ENCODE measurements around the gene SHISA3. TPM values are rescaled to one million over a fixed set of nuclear protein-coding genes. Genes with fewer than 3 reads are reported as not detected.
"Not testable (repeated sequence)": the region's sequence is repeated elsewhere in the genome, so short reads cannot be mapped to it uniquely, and the experiment has no call there.

SHISA3 gene
- 0.28 TPM for total RNA-seq

DNA sequence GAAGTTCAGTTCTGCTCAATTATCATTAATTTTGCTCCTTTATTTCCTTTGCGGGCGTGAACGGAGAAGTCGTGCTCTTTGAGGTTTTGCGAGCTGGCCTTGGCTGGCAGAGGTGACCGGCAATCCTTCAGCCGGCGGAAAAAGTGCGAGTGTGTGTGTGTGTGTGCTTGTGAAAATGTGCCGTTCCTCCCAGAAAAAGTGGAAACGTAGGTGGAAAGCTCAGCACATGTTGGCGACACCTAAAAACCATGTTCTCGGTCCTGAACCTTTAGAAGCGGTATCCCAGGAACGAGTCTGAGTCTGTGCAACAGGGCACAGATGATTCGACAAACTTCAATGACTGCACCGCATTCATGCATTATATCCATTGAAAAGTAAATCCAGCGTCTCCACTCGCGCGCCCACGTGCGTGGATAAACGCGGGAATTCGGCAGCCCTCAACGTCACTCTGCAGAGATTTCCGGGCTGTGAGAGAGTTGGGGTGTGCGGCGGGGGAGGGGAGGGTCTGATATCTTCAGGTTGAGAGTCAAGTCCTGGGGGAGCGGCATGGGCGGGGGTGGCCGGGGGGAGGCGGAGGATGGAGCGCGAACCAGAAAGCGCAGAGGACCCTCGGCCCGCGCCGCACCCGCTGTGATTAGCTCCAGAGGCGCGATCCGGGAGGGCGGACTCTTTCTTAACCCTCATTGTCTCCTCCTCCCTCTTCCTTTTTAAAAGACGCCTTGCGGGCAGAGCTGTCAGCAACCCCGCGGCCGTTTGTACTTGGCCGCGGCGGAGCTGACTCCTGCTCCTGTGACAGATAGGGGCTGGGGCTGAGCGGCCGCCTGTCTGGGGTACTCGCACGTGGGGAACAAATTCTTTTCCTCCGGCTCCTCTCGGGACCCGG lies at the start of gene SHISA3:
Gene SHISA3, plus strand, starts transcription at position 737 of the 883 bp plus-strand sequence. CDS start 569 bp downstream, outside the sequence.
- DNase-seq (ENCODE audit: low spot score), result no peak
- ATAC-seq, result peak; percentile 23

DNA sequence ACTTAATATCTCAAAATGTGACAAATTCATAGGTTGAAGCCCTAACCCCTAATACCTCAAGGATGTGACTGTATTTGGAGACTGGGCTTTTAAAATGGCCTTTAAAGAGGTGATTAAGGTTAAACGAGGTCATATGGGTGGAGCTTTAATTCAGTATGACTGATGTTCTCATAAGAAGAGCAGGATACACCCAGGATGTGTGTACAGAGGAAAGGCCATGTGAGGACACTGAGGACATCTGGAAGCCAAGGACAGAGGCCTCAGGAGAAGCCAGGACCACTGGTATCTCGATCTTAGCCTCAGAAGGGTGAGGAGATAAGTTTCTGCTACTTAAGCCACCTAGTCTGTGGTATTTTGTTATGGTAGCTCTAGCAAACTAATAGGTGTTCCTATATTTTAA lies 49.0 kb upstream of the SHISA3 start:
- DNase-seq (ENCODE audit: low spot score), result no peak
- no peak for ATAC-seq

- no peak for ATAC-seq
- no peak for DNase-seq (ENCODE audit: low spot score)
Measured at GRCh38 chr4:42348692-42349091, 48.6 kb upstream of the SHISA3 start.

DNA sequence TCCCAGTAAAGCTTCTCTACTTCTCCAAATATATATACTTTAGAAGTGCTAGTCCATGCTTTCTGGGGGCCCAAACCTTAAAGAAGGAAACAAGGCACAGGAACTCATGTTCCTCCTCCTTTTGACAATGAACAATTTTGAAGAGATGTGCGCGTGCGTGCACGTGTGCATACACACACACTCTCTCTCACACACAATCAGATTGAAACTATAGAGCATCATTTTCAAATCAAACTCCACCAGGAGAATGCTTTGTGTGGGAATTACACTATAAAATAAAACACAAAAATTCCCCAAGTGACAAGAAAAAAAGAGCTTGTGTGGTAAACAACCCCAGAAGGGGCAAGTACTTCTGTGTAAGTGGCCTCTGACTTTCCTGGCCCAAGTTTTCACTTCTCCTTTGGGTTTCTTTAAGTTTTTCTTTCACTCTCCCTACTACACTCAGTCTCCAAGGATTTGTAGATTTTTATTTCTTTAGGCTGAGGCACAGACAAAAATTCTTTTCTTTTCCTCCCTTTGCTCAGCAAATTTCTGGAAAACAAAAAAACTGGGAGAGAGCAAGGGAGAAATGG lies 46.6 kb upstream of the SHISA3 start:
- no peak for ATAC-seq
- DNase-seq (ENCODE audit: low spot score), result no peak

- no peak for DNase-seq (ENCODE audit: low spot score)
- no peak for ATAC-seq
Measured at GRCh38 chr4:42352049-42352448, 45.2 kb upstream of the SHISA3 start.

DNA sequence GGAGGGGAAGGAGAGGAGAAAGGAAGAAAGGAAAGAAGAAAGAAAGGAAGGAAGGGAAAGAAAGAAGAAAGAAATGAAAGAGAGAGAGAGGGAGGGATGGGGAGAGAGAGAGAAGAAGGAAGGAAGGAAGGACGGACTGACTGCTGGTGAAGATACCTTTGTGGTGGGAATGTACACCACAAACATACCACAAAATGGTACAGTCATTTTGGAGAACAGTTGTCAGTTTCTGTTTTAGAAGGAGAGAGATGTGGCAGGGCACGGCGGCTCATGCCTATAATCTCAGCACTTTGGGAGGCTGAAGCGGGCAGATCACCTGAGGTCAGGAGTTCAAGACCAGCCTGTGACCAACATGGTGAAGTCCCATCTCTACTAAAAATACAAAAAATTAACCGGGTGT lies 40.0 kb upstream of the SHISA3 start:
- ATAC-seq (no peak), DNase-seq (ENCODE audit: low spot score) (no peak)

GRCh38 chr4:42359711-42360110 lies 37.6 kb upstream of the SHISA3 start:
- no peak for DNase-seq (ENCODE audit: low spot score)

DNA sequence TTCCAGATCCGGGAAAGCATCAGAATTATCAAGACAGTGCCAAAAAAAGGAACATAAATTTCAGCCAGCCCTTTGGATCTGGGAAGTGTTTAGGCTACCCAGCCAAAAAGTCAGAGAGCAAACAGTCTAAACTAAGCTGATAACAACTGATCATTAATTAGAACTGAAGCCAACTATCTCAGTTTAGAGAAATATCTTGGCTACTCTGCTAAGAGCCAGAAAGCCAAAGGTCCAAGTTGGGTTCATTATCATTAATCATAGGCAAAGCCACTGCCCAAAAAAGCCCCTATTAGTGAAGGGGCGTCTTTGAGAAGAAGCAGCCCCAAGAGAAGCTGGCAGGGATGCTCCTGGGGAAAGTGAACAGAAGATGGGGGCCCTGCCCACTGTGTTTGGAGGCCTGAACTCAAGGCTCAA lies 37.0 kb upstream of the SHISA3 start:
- ATAC-seq, result no peak
- no peak for DNase-seq (ENCODE audit: low spot score)

More at GRCh38 chr4:42359711-42360110, 37.6 kb upstream of the SHISA3 start:
- ATAC-seq, result peak; percentile 45

DNA sequence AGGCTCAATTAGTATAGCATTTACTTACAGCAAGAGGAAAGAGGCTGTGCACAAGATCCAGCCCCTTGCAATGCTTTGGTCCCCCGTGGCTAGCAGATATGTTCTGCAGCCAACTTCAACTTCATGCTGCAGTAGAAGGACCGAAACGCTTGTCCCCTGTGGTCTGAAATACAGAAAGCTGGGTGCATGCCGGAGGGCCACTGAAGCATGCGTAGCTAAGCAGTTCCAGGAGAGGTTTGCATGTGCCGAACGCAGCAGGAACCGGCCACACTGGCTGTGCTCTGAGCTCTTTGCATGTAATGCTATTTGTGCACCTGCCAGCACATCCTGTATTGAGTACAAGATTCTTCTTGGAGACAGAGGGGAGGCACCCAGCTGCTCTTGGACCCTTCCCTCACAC lies 35.8 kb upstream of the SHISA3 start:
- no peak for DNase-seq (ENCODE audit: low spot score)
- ATAC-seq, result no peak

GRCh38 chr4:42362591-42362990 lies 34.7 kb upstream of the SHISA3 start:
- DNase-seq (ENCODE audit: low spot score) (no peak), ATAC-seq (no peak)

DNA sequence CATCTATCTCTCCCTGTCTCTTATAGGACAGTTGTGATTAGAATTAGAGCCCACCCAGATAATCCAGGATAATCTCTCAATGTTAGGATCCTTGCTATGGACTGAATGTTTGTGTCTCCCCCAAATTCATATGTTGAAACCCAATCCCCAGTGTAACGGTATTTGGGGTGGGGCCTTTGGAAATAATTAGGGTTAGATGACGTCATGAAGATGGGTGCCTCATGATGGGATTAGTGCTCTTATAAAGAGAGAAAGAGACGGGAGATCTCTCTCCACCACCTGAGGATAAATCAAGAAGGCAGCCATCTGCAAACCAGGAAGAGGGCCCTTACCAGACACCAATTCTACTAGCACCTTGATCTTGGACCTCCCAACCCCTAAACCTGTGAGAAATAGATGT lies 33.7 kb upstream of the SHISA3 start:
- DNase-seq (ENCODE audit: low spot score), result no peak
- no peak for ATAC-seq

DNA sequence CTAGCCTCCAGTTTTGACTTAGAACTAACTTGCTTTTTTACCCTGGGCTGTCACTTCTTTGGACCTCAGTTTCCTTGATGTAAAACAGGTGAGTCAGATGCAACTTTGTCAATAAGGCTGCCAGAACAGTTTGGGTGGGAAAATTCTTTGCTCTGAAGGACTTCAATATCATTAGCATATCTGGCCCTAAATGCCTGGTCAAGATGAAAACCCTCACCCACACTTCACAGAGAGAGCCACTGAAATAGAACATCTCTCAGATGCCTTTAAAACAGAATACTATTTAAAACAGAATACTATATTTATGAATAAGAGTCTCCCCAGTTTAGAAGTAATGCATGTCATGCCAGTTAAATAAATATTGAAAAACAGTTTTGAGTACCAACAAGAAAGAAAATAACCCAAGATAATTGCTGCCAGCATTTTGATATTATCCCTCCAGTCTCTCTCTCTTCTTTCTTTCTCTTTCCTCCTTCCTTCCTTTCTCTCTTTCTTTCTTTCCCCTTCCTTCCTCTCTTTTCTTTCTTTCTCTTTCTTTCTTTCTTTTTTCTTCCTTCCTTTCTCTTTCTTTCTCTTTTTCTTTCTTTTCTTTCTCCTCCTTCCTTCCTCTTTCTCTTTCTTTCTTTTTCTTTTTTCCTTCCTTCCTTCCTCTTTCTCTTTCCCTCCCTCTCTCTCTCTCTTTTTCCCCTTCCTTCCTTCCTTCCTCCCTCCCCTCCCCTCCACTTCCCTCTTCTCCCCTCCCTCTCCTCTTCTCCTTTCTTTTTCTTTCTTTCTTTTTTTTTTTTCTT lies 32.8 kb upstream of the SHISA3 start:
- DNase-seq (ENCODE audit: low spot score), result no peak
- no peak for ATAC-seq

DNA sequence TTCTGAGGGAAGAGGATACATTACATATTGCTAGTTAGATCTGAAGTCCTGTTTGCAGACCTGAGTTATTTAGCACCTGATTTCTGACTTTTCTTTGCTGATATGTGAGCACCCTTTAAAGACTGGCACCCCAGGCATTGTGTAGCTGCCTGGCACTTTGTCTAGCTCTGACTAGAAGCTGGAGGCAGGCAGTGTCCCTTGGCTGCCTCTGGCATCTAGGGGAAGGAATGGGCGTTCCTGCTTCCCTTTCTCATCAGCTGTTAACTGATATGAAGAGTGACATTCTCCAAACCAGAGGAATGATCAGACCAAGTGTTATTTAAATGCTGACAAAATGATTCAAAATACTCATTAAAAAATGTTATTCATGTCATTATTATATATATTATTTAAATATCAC lies 30.3 kb upstream of the SHISA3 start:
- no peak for ATAC-seq
- no peak for DNase-seq (ENCODE audit: low spot score)

DNA sequence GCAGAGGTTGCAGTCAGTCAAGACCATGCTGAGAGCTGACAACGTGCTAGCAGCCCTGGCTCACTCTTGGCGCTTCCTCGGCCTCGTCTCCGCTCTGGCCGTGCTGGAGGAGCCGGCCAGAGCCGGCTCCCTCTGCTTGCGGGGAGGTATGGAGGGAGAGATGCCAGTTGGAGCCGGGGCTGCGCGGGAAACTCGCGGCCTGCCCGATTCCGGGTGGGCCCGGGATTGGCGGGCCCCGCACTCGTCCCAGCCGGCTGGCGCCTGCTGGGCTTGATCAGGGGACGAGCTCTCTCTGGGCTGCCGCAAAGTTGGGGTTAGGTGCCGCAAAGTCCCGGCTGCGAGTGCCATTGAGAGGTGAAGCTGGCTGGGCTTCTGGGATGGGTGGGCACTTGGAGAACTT lies 27.8 kb upstream of the SHISA3 start:
- no peak for DNase-seq (ENCODE audit: low spot score)
- no peak for ATAC-seq

DNA sequence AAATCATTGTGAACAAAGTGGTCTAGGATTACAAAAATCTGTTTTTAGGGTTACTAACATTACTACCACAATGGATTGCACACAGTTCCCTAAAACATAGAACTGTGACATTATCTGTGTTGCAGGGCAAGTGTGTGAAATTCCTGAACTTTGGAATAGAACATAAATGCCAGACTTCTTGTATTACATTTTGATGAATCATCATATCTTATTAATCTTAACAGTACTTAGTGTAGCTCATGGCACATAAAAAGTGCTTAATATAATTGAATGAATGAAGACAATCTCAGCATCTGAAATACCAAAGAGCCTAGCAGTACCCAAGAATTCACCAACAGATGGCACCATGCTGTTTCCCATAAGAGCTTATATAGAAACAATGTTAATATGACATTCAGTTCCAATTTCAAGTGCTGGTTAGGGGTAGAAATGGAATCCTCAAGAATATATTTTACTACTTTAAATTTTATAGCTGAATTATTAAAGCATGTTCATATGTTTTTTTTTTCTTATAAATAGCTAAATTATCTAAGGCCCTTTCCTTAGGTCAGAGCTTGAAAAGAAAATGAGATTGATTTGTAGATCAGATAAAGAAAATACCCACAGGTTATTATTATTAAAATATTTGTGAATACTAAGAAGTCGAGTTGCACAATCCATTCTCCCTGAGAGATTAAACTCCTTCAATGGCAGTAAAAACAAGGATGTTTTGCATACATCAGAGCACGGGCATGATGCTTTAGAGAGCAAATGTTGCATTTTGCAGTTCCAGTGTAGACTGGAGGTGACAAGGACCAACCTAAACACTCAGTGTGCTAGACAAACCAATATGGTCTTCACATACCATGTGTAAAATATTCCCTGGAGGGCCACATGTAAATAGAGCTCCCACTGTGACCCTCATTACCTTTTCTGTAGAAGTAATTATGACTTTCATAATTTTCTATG lies 25.7 kb upstream of the SHISA3 start:
- peak; percentile 68 for ATAC-seq

GRCh38 chr4:42372303-42372702 lies 25.0 kb upstream of the SHISA3 start:
- ATAC-seq; DNase-seq (ENCODE audit: low spot score): not testable (repeated sequence)

More for the DNA sequence above, 25.7 kb upstream of the SHISA3 start:
- DNase-seq (ENCODE audit: low spot score), result no peak

- no peak for ATAC-seq
- no peak for DNase-seq (ENCODE audit: low spot score)
Measured at GRCh38 chr4:42377497-42377896, 19.8 kb upstream of the SHISA3 start.

- DNase-seq (ENCODE audit: low spot score), result no peak
- no peak for ATAC-seq
Measured at GRCh38 chr4:42381666-42382065, 15.6 kb upstream of the SHISA3 start.

DNA sequence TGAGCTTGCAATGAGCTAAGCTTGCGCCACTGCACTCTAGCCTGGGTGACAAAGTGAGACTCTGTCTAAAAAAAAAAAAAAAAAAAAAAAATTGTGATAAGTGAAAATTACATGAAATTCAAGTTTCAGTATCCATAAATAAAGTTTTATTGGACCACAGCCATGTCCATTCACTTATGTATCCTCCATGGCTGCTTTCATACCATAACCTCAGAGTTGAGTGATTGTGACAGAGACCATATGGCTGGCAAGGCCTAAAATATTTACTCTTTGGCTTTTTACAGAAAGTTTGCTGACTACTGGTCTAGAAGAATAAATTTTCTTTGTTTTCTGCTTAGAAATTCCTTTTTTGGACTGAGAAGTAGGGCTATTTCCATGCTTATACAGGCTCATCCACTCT lies 11.8 kb upstream of the SHISA3 start:
- ATAC-seq (no peak), DNase-seq (ENCODE audit: low spot score) (no peak)

DNA sequence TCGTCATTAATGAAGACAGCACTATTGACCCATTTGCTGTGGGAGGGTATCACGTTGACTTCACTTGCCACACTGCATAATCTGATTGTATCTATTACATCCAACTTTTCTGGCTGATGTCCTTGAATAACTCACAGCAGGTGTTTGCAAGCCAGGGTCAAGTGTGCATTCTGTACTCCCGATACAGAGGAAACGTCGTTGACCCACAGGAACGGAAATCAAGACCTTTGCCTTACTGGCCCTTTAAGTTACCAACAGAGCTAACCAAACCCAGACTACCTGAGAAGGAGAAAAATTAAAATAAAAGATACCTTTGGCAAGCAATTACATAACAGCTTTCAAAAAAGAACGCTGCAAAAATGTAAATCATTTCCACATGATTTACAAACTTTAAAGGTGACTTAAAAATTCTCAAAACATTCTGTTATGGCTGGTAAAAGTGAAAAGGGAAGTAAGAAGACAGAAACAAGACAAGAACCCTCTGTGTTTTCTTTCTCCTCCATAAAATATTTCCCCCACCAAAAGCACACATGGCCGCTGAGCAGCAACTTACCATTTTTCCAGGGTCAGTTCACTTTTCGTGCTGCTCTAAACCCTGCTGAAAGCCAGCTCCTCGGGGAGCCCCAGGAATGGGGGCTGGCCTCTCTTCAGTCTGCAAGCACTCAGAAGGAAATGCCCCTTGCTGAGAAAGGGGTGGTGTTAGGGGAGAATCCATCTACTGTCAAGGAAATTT lies 6.5 kb upstream of the SHISA3 start:
- DNase-seq (ENCODE audit: low spot score) (no peak), ATAC-seq (no peak)

All from left lobe of liver (tissue), 2 donors.